Panc1 (cell line): ENCODE data around the gene DHRS7. TPM values are rescaled to one million over a fixed set of nuclear protein-coding genes. Genes with fewer than 3 reads are reported as not detected.

Experiments used
- ATAC-seq: fragments of 200-7000 bp; cut with Tn5 transposase; 2 replicates; pipeline ENCODE4 v1.9.1; 2020; ENCODE audit warnings: mild to moderate bottlenecking, moderate library complexity
- BruUV-seq: library from RNA; stranded (reverse); fragments of 400-500 nt; replicated peaks from 2 replicates; lab custom pipeline; 2021; lab: Mats Ljungman, UMichigan
- CTCF ChIA-PET: fragments of 300-600 bp; sonication (Branson Sonifier 250); formaldehyde crosslinking; loops from one replicate; lab custom pipeline; 2022; ENCODE audit warnings: antibody characterized with exemption; lab: Charles Lee
- POLR2A ChIA-PET: fragments of 300-600 bp; sonication (Branson Sonifier 250); formaldehyde crosslinking; loops from one replicate; lab custom pipeline; 2022; ENCODE audit warnings: antibody characterized with exemption; lab: Charles Lee
- DNase-seq: peaks from one replicate; pipeline ENCODE4 v3.0.0-alpha.2; 2010; ENCODE audit warnings: low read depth, low spot score
- H3K27ac ChIP-seq: 2 replicates; pipeline ENCODE4 v1.5.1; 2011; ENCODE audit warnings: mild to moderate bottlenecking, low read length, inconsistent platforms
- H3K27me3 ChIP-seq: fragments of 200-500 bp; sonication (Bioruptor generic); 2 replicates; pipeline ENCODE4 v1.6.0; 2014; ENCODE audit warnings: low read length, inconsistent platforms; ENCODE audit not compliant: control insufficient read depth, insufficient read depth
- H3K36me3 ChIP-seq: fragments of 200-500 bp; sonication (Bioruptor generic); 2 replicates; pipeline ENCODE4 v1.5.1; 2014; ENCODE audit warnings: inconsistent platforms, mild to moderate bottlenecking, low read length, moderate library complexity; ENCODE audit not compliant: control insufficient read depth, insufficient read depth
- H3K4me1 ChIP-seq: 2 replicates; pipeline ENCODE4 v1.5.1; 2011; ENCODE audit warnings: inconsistent platforms, mild to moderate bottlenecking, low read length, moderate library complexity; ENCODE audit not compliant: control insufficient read depth, insufficient read depth
- H3K4me3 ChIP-seq, 2 experiments: 2 replicates each; pipeline ENCODE4 v1.5.1; 2011 to 2012; ENCODE audit warnings: low read depth in 2 of 2, low read length in 2 of 2, mild to moderate bottlenecking in 2 of 2, inconsistent platforms in 1 of 2, moderate library complexity in 1 of 2
- H3K9me3 ChIP-seq: fragments of 200-500 bp; sonication (Bioruptor generic); 2 replicates; pipeline ENCODE4 v1.5.1; 2014; ENCODE audit warnings: low read depth, mild to moderate bottlenecking, inconsistent platforms, low read length, moderate library complexity; ENCODE audit not compliant: control insufficient read depth, insufficient read depth
- CTCF ChIP-seq: fragments of 450-650 bp; IDR thresholded peaks from 2 replicates; pipeline ENCODE4 v1.5.1; 2017; ENCODE audit warnings: mild to moderate bottlenecking
- POLR2AphosphoS5 ChIP-seq: IDR thresholded peaks from 2 replicates; pipeline ENCODE4 v1.6.1; 2012; ENCODE audit warnings: mild to moderate bottlenecking, low read depth, low read length, moderate library complexity
- REST ChIP-seq, 2 experiments: IDR thresholded peaks; 2 replicates each; pipeline ENCODE4 v1.6.1; 2011 to 2012; ENCODE audit warnings: low read depth in 2 of 2, control low read depth in 1 of 2, low read length in 1 of 2, mild to moderate bottlenecking in 1 of 2, moderate library complexity in 1 of 2; ENCODE audit not compliant: insufficient read depth in 1 of 2
- SIN3A ChIP-seq: IDR thresholded peaks from 2 replicates; pipeline ENCODE4 v1.6.1; 2012; ENCODE audit warnings: low read depth, mild to moderate bottlenecking, low read length, moderate library complexity, borderline replicate concordance; ENCODE audit not compliant: insufficient read depth
- TCF7L2 ChIP-seq: IDR thresholded peaks from 2 replicates; pipeline ENCODE4 v1.6.1; 2011; ENCODE audit warnings: mild to moderate bottlenecking, low read depth, low read length, inconsistent platforms
- in situ Hi-C: cut with HindIII; loops from 2 replicates; pipeline ENCODE4 v1.10.0; 2016; ENCODE audit warnings: low sequenced_read_pairs, low pct_unique_long_range_greater_than_20kb
- intact Hi-C: fragments of 100-400 bp; cut with micrococcal nuclease; formaldehyde crosslinking; loops from one replicate; pipeline ENCODE4 v1.10.0; 2022; ENCODE audit not compliant: unreplicated experiment
- total RNA-seq: library from RNA; stranded (reverse); gene quantifications from one replicate; pipeline ENCODE4 v1.2.1, GENCODE V29; 2021; ENCODE audit not compliant: unreplicated experiment

DHRS7 gene
- total RNA-seq, 1 experiment from 2014 or later, result 34.5 TPM

GRCh38 chr14:60097974-60098373 lies 67.2 kb downstream of the DHRS7 start:
- in situ Hi-C loops, result no loop called here
- no peak for DNase-seq
- H3K4me3 ChIP-seq, result no peak overlapping the region
- no peaks in the 10 kb centered on the region; the same call in none of the 2 replicates for H3K36me3 ChIP-seq
- CTCF ChIA-PET, result no interaction called here
- no peaks in the 10 kb centered on the region for H3K27me3 ChIP-seq
- TF ChIP-seq CTCF, result no peak
- no peak for TF ChIP-seq TCF7L2
- no peak for TF ChIP-seq SIN3A
- no peak for TF ChIP-seq REST (IDR thresholded peaks at IDR 0.05; ENCODE audit: insufficient read depth in 1 of 2, low read depth in 2 of 2, low read length in 1 of 2)
- TF ChIP-seq POLR2AphosphoS5, result no peak
- no peak overlapping the region for H3K27ac ChIP-seq
- peaks cover 14% of the 10 kb centered on the region for H3K4me1 ChIP-seq
- intact Hi-C loops, result loop anchor here (10.0 kb wide), 1 partner anchor 67 kb away; the partner anchor contains the start of gene DHRS7
- no peak for ATAC-seq
- no peaks in the 10 kb centered on the region for H3K9me3 ChIP-seq
- no TSS peak for BruUV-seq
- POLR2A ChIA-PET, result no interaction called here

GRCh38 chr14:60095781-60096450 lies 69.3 kb downstream of the DHRS7 start:
- intact Hi-C loops (loop anchor here (10.0 kb wide), 1 partner anchor 69 kb away; the partner anchor contains the start of gene DHRS7), in situ Hi-C loops (no loop called here)
- no peak for DNase-seq
- CTCF ChIA-PET, result no interaction called here
- H3K4me3 ChIP-seq, result no peak overlapping the region
- H3K36me3 ChIP-seq, result no peaks in the 10 kb centered on the region; the same call in none of the 2 replicates
- peaks cover 15% of the 10 kb centered on the region for H3K4me1 ChIP-seq
- H3K9me3 ChIP-seq, result no peaks in the 10 kb centered on the region
- no peaks in the 10 kb centered on the region for H3K27me3 ChIP-seq
- BruUV-seq, result no TSS peak
- peak overlapping the region; percentile 39; the same call in 1 of the 2 replicates for H3K27ac ChIP-seq
- TF ChIP-seq REST (IDR thresholded peaks at IDR 0.05; ENCODE audit: insufficient read depth in 1 of 2, low read depth in 2 of 2, low read length in 1 of 2), result no peak
- TF ChIP-seq TCF7L2, result no peak
- TF ChIP-seq POLR2AphosphoS5, result no peak
- no peak for TF ChIP-seq SIN3A
- no peak for TF ChIP-seq CTCF
- ATAC-seq, result no peak
- POLR2A ChIA-PET, result no interaction called here
